Measurements from ENCODE around the gene PDS5A.

GRCh38 chr4:39893693-39894072 is 84.0 kb downstream of the PDS5A start:
- TF ChIP-seq CTCF (IDR thresholded peaks at IDR 0.05): no peak
- no peak for TF ChIP-seq POLR2A (IDR thresholded peaks at IDR 0.05)
- TF ChIP-seq POLR2AphosphoS5 (IDR thresholded peaks at IDR 0.05; ENCODE audit: insufficient read depth in 1 of 2, low read depth in 1 of 2): no peak

Measured in vagina (tissue), 2 donors.